ENCODE measurements around the gene TP73. TPM values are rescaled to one million over a fixed set of nuclear protein-coding genes. Genes with fewer than 3 reads are reported as not detected.
A peak's percentile ranks its signal among the peaks of the same experiment; 100 is the strongest.

Gene TP73
- total RNA-seq, 3 donors from 2014 or later: 0.66 to 1.0 TPM; not detected in 1

DNA sequence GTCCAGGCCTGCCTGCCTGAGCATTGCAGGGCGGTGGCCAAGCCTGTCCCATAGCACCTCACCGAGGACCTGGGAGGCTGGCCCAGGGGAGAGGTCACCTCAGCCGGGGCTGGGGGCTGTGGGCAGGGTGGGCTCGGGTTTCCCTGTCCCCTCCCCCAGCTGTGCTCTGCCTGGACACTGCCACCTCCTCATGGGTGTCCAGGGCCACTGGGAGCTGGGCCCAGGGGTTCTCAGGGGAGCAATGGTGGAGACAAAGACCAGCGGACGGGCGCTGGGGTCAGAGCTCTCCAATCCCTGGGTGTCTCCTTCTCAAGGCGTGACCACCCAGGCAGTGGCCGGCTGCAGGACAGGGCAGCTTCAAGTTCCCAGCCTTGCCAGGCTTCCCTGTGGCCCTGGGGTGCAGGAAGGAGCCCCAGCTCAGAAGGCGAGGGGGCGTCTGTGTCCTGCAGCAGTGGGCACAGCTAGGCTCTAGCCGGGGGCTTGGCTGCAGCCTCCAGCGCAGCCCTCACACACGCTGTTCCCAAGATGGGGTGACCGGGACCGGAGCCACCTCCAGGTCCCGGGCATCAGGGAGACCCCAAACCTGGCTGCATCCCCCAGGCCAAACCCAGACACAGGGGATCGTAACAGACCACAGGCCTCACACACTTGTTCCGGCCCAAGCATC lies 29.0 kb downstream of the TP73 start:
- H3K9me3 ChIP-seq: no peaks in the 10 kb centered on the region
- peaks cover 0 to 6% of the 10 kb centered on the region in 2 donors for H3K27me3 ChIP-seq
- no peak for DNase-seq (ENCODE audit: low spot score in 2 of 2)
- TF ChIP-seq, protein P1, sequence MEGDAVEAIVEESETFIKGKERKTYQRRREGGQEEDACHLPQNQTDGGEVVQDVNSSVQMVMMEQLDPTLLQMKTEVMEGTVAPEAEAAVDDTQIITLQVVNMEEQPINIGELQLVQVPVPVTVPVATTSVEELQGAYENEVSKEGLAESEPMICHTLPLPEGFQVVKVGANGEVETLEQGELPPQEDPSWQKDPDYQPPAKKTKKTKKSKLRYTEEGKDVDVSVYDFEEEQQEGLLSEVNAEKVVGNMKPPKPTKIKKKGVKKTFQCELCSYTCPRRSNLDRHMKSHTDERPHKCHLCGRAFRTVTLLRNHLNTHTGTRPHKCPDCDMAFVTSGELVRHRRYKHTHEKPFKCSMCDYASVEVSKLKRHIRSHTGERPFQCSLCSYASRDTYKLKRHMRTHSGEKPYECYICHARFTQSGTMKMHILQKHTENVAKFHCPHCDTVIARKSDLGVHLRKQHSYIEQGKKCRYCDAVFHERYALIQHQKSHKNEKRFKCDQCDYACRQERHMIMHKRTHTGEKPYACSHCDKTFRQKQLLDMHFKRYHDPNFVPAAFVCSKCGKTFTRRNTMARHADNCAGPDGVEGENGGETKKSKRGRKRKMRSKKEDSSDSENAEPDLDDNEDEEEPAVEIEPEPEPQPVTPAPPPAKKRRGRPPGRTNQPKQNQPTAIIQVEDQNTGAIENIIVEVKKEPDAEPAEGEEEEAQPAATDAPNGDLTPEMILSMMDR (IDR thresholded peaks at IDR 0.05): no peak
- TF ChIP-seq POLR2A (IDR thresholded peaks at IDR 0.05) (no peak), POLR2AphosphoS5 (IDR thresholded peaks at IDR 0.05) (no peak)
- intact Hi-C loops (cut with DNase I; ENCODE audit: low total_unique reads): no loop called here
- no peak overlapping the region for H3K27ac ChIP-seq
- no peaks in the 10 kb centered on the region for H3K36me3 ChIP-seq
- no peaks in the 10 kb centered on the region for H3K4me1 ChIP-seq
- H3K4me3 ChIP-seq: no peak overlapping the region

DNA sequence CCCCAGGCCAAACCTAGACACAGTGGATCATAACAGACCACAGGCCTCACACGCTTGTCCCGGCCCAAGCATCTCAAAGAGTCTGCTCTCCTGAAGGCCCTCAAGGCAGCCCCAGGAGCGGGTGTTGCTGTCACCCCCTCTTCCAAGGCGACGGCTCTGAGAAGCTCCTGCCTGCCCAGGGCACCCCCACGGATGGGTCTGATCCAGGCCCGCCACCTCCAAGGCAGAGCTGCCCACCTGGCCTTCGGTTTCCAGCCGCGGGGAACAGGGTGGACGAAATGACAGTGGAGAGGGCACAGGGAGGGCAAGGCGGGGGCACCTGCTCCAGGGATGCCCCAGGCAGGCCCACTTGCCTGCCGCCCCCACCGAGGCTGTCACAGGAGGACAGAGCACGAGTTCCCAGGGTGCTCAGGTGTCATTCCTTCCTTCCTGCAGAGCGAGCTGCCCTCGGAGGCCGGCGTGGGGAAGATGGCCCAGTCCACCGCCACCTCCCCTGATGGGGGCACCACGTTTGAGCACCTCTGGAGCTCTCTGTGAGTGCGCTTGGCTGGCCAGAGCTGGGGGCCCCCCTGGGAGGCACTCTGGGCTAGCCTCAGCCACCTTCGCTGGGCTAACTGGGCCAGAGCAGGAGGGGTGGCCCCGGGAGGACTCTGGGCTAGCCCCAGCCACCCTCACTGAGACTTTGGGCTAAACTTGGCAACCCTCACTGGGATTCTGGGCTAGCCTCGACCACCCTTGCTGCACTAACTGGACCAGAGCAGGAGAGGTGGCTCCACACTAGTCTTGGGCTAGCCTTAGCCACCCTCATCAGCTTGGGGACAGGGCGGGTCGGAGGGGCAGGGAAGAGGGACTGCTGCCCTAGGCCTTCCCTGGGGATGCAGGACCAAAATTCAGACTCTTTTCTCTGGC lies 29.8 kb downstream of the TP73 start:
- Histone ChIP-seq H3K4me1 (no peaks in the 10 kb centered on the region), H3K9me3 (no peaks in the 10 kb centered on the region), H3K4me3 (no peak overlapping the region), H3K36me3 (no peaks in the 10 kb centered on the region), H3K27me3 (peaks cover 0 to 6% of the 10 kb centered on the region in 2 donors), H3K27ac (no peak overlapping the region)
- no peak for DNase-seq (ENCODE audit: low spot score in 2 of 2)
- TF ChIP-seq, protein P1 (IDR thresholded peaks at IDR 0.05): no peak
- no peak for TF ChIP-seq POLR2A (IDR thresholded peaks at IDR 0.05)
- no peak for TF ChIP-seq POLR2AphosphoS5 (IDR thresholded peaks at IDR 0.05)
- intact Hi-C loops (cut with DNase I; ENCODE audit: low total_unique reads): no loop called here

DNA sequence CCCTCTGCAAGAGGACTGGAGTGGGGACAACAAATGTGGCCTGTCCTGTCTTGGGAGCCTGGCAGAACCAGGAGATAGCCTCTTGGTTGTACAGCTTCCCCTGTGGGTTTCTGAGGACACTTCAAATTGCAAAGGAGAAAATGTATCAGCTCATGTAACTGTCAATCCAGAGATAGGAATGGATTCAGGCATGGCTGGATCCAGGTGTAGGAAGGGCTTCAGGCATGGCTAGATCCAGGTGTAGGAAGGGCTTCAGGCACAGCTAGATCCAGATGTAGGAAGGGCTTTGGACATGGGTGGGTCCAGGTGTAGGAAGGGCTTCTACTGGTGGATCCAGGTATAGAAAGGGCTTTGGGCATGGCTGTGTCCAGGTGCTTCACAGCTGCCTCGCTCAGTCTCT lies 30.9 kb downstream of the TP73 start:
- no peaks in the 10 kb centered on the region for H3K36me3 ChIP-seq
- no peak for DNase-seq (ENCODE audit: low spot score in 2 of 2)
- intact Hi-C loops (cut with DNase I; ENCODE audit: low total_unique reads): no loop called here
- no peak for TF ChIP-seq POLR2A (IDR thresholded peaks at IDR 0.05)
- TF ChIP-seq, protein P1 (IDR thresholded peaks at IDR 0.05): no peak
- TF ChIP-seq POLR2AphosphoS5 (IDR thresholded peaks at IDR 0.05): no peak
- H3K27ac ChIP-seq: no peak overlapping the region
- H3K4me1 ChIP-seq: no peaks in the 10 kb centered on the region
- peaks cover 0 to 6% of the 10 kb centered on the region in 2 donors for H3K27me3 ChIP-seq
- no peaks in the 10 kb centered on the region for H3K9me3 ChIP-seq
- H3K4me3 ChIP-seq: no peak overlapping the region

DNA sequence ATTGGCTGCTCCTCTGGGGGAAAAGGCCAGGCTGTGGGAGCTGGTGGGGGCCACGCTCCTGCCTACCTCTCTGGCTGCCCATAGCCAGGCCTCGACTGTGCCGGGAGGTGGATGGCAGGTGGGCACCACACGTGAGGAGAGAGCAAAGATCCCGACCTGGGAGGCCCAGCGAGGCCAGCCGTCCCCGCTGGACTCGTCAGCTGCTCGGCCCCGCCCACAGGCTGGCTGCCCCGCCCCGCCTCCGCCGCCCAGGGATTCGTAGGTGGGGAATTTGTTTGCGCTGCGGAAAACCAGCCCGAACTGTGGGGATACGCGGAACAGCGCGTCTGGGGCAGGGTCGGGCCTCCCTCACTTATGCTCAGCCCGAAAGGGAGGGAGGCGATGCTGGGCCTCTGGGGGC lies 31.7 kb downstream of the TP73 start:
- H3K27ac ChIP-seq: no peak overlapping the region
- no peak for DNase-seq (ENCODE audit: low spot score in 2 of 2)
- H3K4me1 ChIP-seq: no peaks in the 10 kb centered on the region
- peak overlapping the region in 2 of 3 donors; percentile 16 to 48 for H3K4me3 ChIP-seq
- H3K27me3 ChIP-seq: peaks cover 0 to 12% of the 10 kb centered on the region in 2 donors
- H3K9me3 ChIP-seq: no peaks in the 10 kb centered on the region
- intact Hi-C loops (cut with DNase I; ENCODE audit: low total_unique reads): no loop called here
- no peaks in the 10 kb centered on the region for H3K36me3 ChIP-seq
- TF ChIP-seq, protein P1 (IDR thresholded peaks at IDR 0.05): no peak
- TF ChIP-seq POLR2AphosphoS5 (IDR thresholded peaks at IDR 0.05) (no peak), POLR2A (IDR thresholded peaks at IDR 0.05) (no peak)

DNA sequence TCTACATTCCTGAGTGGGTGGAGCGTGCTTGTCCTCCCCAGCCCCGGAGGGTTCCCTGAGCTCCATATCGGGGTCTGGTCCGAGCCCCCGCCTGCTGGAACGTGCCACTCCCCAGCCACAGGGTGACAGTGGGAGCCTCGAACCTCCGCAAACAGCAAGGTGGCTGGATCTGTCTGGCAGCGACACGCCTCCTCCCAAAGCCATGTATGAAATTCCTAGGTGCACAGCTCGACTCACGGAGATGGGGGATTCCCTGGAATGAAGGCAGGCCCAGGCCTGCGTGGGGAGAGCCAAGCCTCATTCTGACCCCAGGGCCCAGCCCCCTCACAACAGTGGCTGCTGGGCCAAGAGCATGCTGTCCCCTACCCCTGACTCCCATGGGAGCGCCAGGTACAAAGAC lies 32.9 kb downstream of the TP73 start:
- H3K36me3 ChIP-seq: no peaks in the 10 kb centered on the region
- no peaks in the 10 kb centered on the region for H3K9me3 ChIP-seq
- H3K27me3 ChIP-seq: peaks cover 0 to 24% of the 10 kb centered on the region in 2 donors
- no peak overlapping the region for H3K4me3 ChIP-seq
- TF ChIP-seq POLR2AphosphoS5 (IDR thresholded peaks at IDR 0.05) (no peak), POLR2A (IDR thresholded peaks at IDR 0.05) (no peak)
- TF ChIP-seq, protein P1 (IDR thresholded peaks at IDR 0.05): no peak
- intact Hi-C loops (cut with DNase I; ENCODE audit: low total_unique reads): no loop called here
- DNase-seq (ENCODE audit: low spot score in 2 of 2): peak in 1 of 2 donors; percentile 60
- peak overlapping the region; percentile 7 to 16 for H3K27ac ChIP-seq
- no peaks in the 10 kb centered on the region for H3K4me1 ChIP-seq

Data from breast epithelium (tissue), 4 donors.